K562 (cell line): ENCODE results near the gene CARM1. TPM values are rescaled to one million over a fixed set of nuclear protein-coding genes. Genes with fewer than 3 reads are reported as not detected.

Source experiments
- ATAC-seq: fragments of 200-7000 bp; cut with Tn5 transposase; 3 replicates; pipeline ENCODE4 v1.9.1; 2020; ENCODE audit warnings: moderate library complexity
- BruUV-seq: library from RNA; stranded (reverse); fragments of 400-500 nt; replicated peaks from 2 replicates; lab custom pipeline; 2021; lab: Mats Ljungman, UMichigan
- CTCF ChIA-PET: fragments of 300-600 bp; formaldehyde crosslinking; extraction: SDS; loops from one replicate; lab custom pipeline; 2021; ENCODE audit warnings: low intra/inter-chr PET ratio; lab: Yijun Ruan, JAX
- POLR2A ChIA-PET: fragments of 300-600, 350-650 bp; sonication (Branson Sonifier 250); formaldehyde crosslinking; extraction: SDS; loops from one replicate; lab custom pipeline; 2021; ENCODE audit warnings: antibody characterized with exemption, inconsistent platforms; lab: Yijun Ruan, JAX
- DNase-seq, 4 experiments: peaks; one replicate each; pipeline versions ENCODE4 v3.0.0 to v3.0.0-alpha.2; 2011 to 2018; ENCODE audit warnings: low spot score in 3 of 4, mixed read lengths in 3 of 4; ENCODE audit errors: extremely low read depth in 1 of 4
- FAIRE-seq: peaks from 2 replicates; lab custom pipeline; 2011; peaks lifted over from hg19 to GRCh38; lab: Jason Lieb, UNC
- H2AFZ ChIP-seq: 2 replicates; pipeline ENCODE4 v1.6.0; 2011; ENCODE audit warnings: low read depth, low read length, control low read depth, inconsistent platforms
- H3K27ac ChIP-seq: fragments of 200-600 bp; 3 replicates; pipeline ENCODE4 v1.8.0; 2011; ENCODE audit warnings: low read depth, mild to moderate bottlenecking, control low read depth, inconsistent platforms, low read length, moderate library complexity, mixed read lengths; ENCODE audit errors: extremely low read depth
- H3K27me3 ChIP-seq, 2 experiments: fragments of 300-600 bp in 1 of 2; 2 replicates in 1 of 2; 3 replicates in 1 of 2; pipeline versions ENCODE4 v1.6.0 to v1.8.0; 2011; ENCODE audit warnings: inconsistent platforms in 2 of 2, low read length in 2 of 2, mild to moderate bottlenecking in 1 of 2, mixed read lengths in 1 of 2, moderate library complexity in 1 of 2; ENCODE audit not compliant: control insufficient read depth in 2 of 2, insufficient read depth in 2 of 2
- H3K36me3 ChIP-seq: fragments of 300-600 bp; 3 replicates; pipeline ENCODE4 v1.8.0; 2011; ENCODE audit warnings: mild to moderate bottlenecking, low read length, inconsistent platforms; ENCODE audit not compliant: control insufficient read depth, insufficient read depth
- H3K4me1 ChIP-seq, 2 experiments: fragments of 200-600 bp in 1 of 2; replicated peaks in 1 of 2; 2 replicates in 1 of 2; 3 replicates in 1 of 2; pipeline versions ENCODE4 v1.5.1 to v1.8.0; 2011; ENCODE audit warnings: inconsistent platforms in 2 of 2, low read length in 2 of 2, mild to moderate bottlenecking in 1 of 2, mixed read lengths in 1 of 2, moderate library complexity in 1 of 2; ENCODE audit not compliant: control insufficient read depth in 2 of 2, insufficient read depth in 2 of 2
- H3K4me2 ChIP-seq: 2 replicates; pipeline ENCODE4 v1.6.1; 2011; ENCODE audit warnings: low read length, control low read depth, inconsistent platforms, mixed read lengths; ENCODE audit not compliant: insufficient read depth
- H3K4me3 ChIP-seq: fragments of 200-600 bp; sonication (generic), shearing (Covaris generic); 2 replicates; pipeline ENCODE4 v1.5.1; 2016; ENCODE audit warnings: control low read depth, inconsistent platforms
- H3K79me2 ChIP-seq: fragments of 200-600 bp; 3 replicates; pipeline ENCODE4 v1.8.0; 2011; ENCODE audit warnings: low read length, inconsistent platforms; ENCODE audit not compliant: control insufficient read depth, insufficient read depth
- H3K9ac ChIP-seq, 2 experiments: 2 replicates each; pipeline versions ENCODE4 v1.6.0 to v1.6.1; 2011; ENCODE audit warnings: low read depth in 2 of 2, low read length in 2 of 2, control low read depth in 1 of 2, inconsistent platforms in 1 of 2, mild to moderate bottlenecking in 1 of 2, mixed read lengths in 1 of 2; ENCODE audit not compliant: insufficient read depth in 1 of 2
- H3K9me1 ChIP-seq: one replicate; pipeline ENCODE4 v1.6.0; 2011; ENCODE audit warnings: inconsistent platforms, mild to moderate bottlenecking, low read length, moderate library complexity; ENCODE audit not compliant: control insufficient read depth, insufficient read depth
- H3K9me3 ChIP-seq: replicated peaks from 2 replicates; pipeline ENCODE4 v1.5.1; 2011; ENCODE audit warnings: low read depth, low read length, inconsistent platforms; ENCODE audit not compliant: control insufficient read depth, insufficient read depth
- H4K20me1 ChIP-seq: replicated peaks from 2 replicates; pipeline ENCODE4 v1.6.1; 2011; ENCODE audit warnings: low read length, inconsistent platforms, mixed read lengths; ENCODE audit not compliant: control insufficient read depth, insufficient read depth
- CEBPB ChIP-seq: fragments of 450-650 bp; IDR thresholded peaks from 2 replicates; pipeline ENCODE4 v1.6.1; 2016; ENCODE audit warnings: missing genetic modification characterization, missing compliant biosample characterization
- COPS2 ChIP-seq: fragments of 450-650 bp; conservative IDR thresholded peaks from 2 replicates; pipeline ENCODE4 v1.6.1; 2016; ENCODE audit warnings: mild to moderate bottlenecking, moderate library complexity
- RAD21 ChIP-seq, 2 experiments: fragments of 250-450 bp in 1 of 2; fragments of 450-650 bp in 1 of 2; sonication (Bioruptor Pico) in 1 of 2; formaldehyde crosslinking in 1 of 2; IDR thresholded peaks in 1 of 2; conservative IDR thresholded peaks in 1 of 2; 2 replicates each; pipeline versions ENCODE4 v1.4.0 to v1.8.0; 2020 to 2022; ENCODE audit warnings: mild to moderate bottlenecking in 2 of 2, moderate library complexity in 1 of 2
- SMC3 ChIP-seq: conservative IDR thresholded peaks from 2 replicates; pipeline ENCODE4 v1.6.1; 2011; ENCODE audit warnings: low read depth, low read length, improper control_type of control experiment; ENCODE audit not compliant: insufficient read depth
- SP1 ChIP-seq: sonication (generic); formaldehyde crosslinking; IDR thresholded peaks from 2 replicates; pipeline ENCODE4 v1.8.1; 2022; ENCODE audit warnings: mild to moderate bottlenecking, missing genetic modification reagents
- SRSF1 ChIP-seq: fragments of 200-400 bp; formaldehyde crosslinking; IDR thresholded peaks from 2 replicates; pipeline ENCODE4 v1.6.1; 2017; ENCODE audit warnings: mild to moderate bottlenecking, low read depth, low read length, moderate library complexity
- ZBTB7A ChIP-seq: IDR thresholded peaks from 2 replicates; pipeline ENCODE4 v1.6.1; 2011; ENCODE audit warnings: low read depth, mild to moderate bottlenecking, low read length, moderate library complexity, borderline replicate concordance; ENCODE audit not compliant: control insufficient read depth
- ZNF174 ChIP-seq: fragments of 250-450 bp; sonication (Bioruptor Pico); IDR thresholded peaks from 2 replicates; pipeline ENCODE4 v1.4.0; 2020; ENCODE audit warnings: mild to moderate bottlenecking
- ZNF354B ChIP-seq: fragments of 250-450 bp; sonication (Bioruptor Pico); IDR thresholded peaks from 2 replicates; pipeline ENCODE4 v1.4.0; 2020
- WGBS: fragments of 100-300 bp; shearing (Covaris generic); methylation state at CpG from one replicate; pipeline ENCODE4 v1.1.6; 2016; ENCODE audit warnings: low coverage, mixed read lengths; ENCODE audit not compliant: insufficient coverage; ENCODE audit errors: missing lambda C conversion rate; 5-methylcytosine and 5-hydroxymethylcytosine counted together
- in situ Hi-C: fragments of 300-500 bp; cut with MboI; formaldehyde crosslinking; loops from 4 replicates; pipeline ENCODE4 v1.15.0; 2018; ENCODE audit warnings: inconsistent platforms, mixed read lengths
- intact Hi-C: fragments of 100-400 bp; cut with micrococcal nuclease; formaldehyde crosslinking; loops from 2 replicates; pipeline ENCODE4 v1.14.2; 2022
- polyA plus RNA-seq, 8 experiments: library from polyadenylated mRNA; depleted of rRNA in 4 of 8; stranded (reverse) in 5 of 8; unstranded in 3 of 8; fragments of >200 nt; fragmentation: Nextera tagmentation in 2 of 8; fragmentation: Illumina TruSeq in 1 of 8; extraction: Ambion mirVana in 2 of 8; extraction: Trizol in 1 of 8; gene quantifications; 2 replicates each; pipeline versions ENCODE4 v1.2.1 to v1.2.3, GENCODE V29; 2011 to 2014; ENCODE audit warnings: inconsistent platforms in 1 of 8, missing spikeins in 1 of 8
- total RNA-seq, 7 experiments: library from RNA; depleted of rRNA in 6 of 7; stranded (reverse); fragments of >200 nt in 6 of 7; fragmentation: Illumina TruSeq in 2 of 7; extraction: Trizol in 2 of 7; gene quantifications; 2 replicates each; pipeline versions ENCODE4 v1.2.1 to v1.2.3, GENCODE V29; 2011 to 2021; ENCODE audit warnings: low replicate concordance in 1 of 7
- TF ChIP-seq, protein P1 (sequence below): fragments of 450-650 bp; IDR thresholded peaks from 2 replicates; pipeline ENCODE4 v1.6.1; 2016
- TF ChIP-seq, protein P2 (sequence below), 3 experiments: IDR thresholded peaks in 2 of 3; conservative IDR thresholded peaks in 1 of 3; 2 replicates each; pipeline ENCODE4 v1.5.1; 2011 to 2012; ENCODE audit warnings: low read length in 3 of 3, mild to moderate bottlenecking in 3 of 3, control low read depth in 2 of 3, improper control_type of control experiment in 1 of 3, inconsistent platforms in 1 of 3, low read depth in 1 of 3, mixed read lengths in 1 of 3, moderate library complexity in 1 of 3; ENCODE audit not compliant: insufficient read depth in 2 of 3
- TF ChIP-seq, protein P3 (sequence below): fragments of 250-450 bp; sonication (Bioruptor Pico); IDR thresholded peaks from 2 replicates; pipeline ENCODE4 v1.5.0; 2020; ENCODE audit warnings: mild to moderate bottlenecking, borderline replicate concordance
- TF ChIP-seq, protein P4 (sequence below): sonication (generic); formaldehyde crosslinking; IDR thresholded peaks from 2 replicates; pipeline ENCODE4 v1.8.0; 2022; ENCODE audit warnings: mild to moderate bottlenecking, missing genetic modification reagents

CARM1 gene
- total and polyA plus RNA-seq, 9 of the 15 experiments (the other 6 are each of a cell fraction or from before 2014, with no cell fraction given): 0.36 to 86.0 (median 29.7) TPM

DNA sequence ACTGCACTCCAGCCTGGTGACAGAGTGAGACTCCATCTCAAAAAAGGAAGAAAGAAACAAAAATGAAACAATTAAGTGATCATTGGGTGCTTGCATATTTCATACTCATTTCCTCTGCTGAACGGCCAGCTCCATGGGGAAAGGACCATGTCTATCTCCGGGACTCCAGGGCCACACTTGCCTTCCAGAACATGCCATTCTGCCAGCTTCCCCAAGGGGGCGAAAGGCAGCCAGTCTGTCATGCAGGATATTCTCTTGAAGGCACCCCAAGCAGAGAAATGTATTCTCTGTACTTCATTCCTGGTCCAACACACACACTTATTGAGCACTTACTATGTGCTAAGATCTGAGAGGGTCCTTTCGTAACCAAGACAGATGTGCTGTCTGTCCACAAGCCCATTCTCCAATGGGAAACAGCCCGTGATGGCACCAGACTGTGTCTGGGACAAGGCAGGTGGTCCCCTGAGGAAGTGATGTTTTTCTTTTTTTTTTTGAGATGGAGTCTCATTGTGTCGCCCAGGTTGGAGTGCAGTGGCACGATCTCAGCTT is 10.2 kb upstream of the CARM1 start:
- in situ Hi-C loops: no loop called here
- no peak overlapping the region for H2AFZ ChIP-seq
- no peak overlapping the region for H3K4me3 ChIP-seq
- H3K9me3 ChIP-seq: no peaks in the 10 kb centered on the region
- intact Hi-C loops: no loop called here
- no peaks in the 10 kb centered on the region for H3K9me1 ChIP-seq
- WGBS: 52% methylated on average over 6 of the region's 7 CpGs
- BruUV-seq: no TSS peak
- H3K4me2 ChIP-seq: no peak overlapping the region
- TF ChIP-seq CEBPB (tag): peak; percentile 34; the same call in 1 of the 2 replicates
- TF ChIP-seq, protein P1, sequence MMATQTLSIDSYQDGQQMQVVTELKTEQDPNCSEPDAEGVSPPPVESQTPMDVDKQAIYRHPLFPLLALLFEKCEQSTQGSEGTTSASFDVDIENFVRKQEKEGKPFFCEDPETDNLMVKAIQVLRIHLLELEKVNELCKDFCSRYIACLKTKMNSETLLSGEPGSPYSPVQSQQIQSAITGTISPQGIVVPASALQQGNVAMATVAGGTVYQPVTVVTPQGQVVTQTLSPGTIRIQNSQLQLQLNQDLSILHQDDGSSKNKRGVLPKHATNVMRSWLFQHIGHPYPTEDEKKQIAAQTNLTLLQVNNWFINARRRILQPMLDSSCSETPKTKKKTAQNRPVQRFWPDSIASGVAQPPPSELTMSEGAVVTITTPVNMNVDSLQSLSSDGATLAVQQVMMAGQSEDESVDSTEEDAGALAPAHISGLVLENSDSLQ: 0 out of 2 replicates have a peak, but pooled peaks have one; percentile 24
- TF ChIP-seq SMC3: 0 out of 2 replicates have a peak, but pooled peaks have one; percentile 4
- TF ChIP-seq, protein P2, sequence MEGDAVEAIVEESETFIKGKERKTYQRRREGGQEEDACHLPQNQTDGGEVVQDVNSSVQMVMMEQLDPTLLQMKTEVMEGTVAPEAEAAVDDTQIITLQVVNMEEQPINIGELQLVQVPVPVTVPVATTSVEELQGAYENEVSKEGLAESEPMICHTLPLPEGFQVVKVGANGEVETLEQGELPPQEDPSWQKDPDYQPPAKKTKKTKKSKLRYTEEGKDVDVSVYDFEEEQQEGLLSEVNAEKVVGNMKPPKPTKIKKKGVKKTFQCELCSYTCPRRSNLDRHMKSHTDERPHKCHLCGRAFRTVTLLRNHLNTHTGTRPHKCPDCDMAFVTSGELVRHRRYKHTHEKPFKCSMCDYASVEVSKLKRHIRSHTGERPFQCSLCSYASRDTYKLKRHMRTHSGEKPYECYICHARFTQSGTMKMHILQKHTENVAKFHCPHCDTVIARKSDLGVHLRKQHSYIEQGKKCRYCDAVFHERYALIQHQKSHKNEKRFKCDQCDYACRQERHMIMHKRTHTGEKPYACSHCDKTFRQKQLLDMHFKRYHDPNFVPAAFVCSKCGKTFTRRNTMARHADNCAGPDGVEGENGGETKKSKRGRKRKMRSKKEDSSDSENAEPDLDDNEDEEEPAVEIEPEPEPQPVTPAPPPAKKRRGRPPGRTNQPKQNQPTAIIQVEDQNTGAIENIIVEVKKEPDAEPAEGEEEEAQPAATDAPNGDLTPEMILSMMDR (IDR thresholded peaks at IDR 0.05 in 2 of 3, conservative IDR thresholded peaks at IDR 0.05 in 1 of 3; ENCODE audit: insufficient read depth in 2 of 3, low read depth in 1 of 3, low read length in 3 of 3): peak; percentile 62 to 68 (median 62)
- TF ChIP-seq ZNF174 (CRISPR knock-in tag): no peak
- no peak for TF ChIP-seq COPS2
- TF ChIP-seq, protein P3, sequence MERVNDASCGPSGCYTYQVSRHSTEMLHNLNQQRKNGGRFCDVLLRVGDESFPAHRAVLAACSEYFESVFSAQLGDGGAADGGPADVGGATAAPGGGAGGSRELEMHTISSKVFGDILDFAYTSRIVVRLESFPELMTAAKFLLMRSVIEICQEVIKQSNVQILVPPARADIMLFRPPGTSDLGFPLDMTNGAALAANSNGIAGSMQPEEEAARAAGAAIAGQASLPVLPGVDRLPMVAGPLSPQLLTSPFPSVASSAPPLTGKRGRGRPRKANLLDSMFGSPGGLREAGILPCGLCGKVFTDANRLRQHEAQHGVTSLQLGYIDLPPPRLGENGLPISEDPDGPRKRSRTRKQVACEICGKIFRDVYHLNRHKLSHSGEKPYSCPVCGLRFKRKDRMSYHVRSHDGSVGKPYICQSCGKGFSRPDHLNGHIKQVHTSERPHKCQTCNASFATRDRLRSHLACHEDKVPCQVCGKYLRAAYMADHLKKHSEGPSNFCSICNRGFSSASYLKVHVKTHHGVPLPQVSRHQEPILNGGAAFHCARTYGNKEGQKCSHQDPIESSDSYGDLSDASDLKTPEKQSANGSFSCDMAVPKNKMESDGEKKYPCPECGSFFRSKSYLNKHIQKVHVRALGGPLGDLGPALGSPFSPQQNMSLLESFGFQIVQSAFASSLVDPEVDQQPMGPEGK (CRISPR knock-in tag): no peak
- TF ChIP-seq SP1: 0 out of 2 replicates have a peak, but pooled peaks have one; percentile 20
- no peak for TF ChIP-seq ZNF354B
- TF ChIP-seq SRSF1: no peak
- TF ChIP-seq RAD21 (CRISPR knock-in tag; conservative IDR thresholded peaks at IDR 0.05 in 1 of 2, IDR thresholded peaks at IDR 0.05 in 1 of 2): 0 out of 4 replicates have a peak, but pooled peaks of 1 of the 2 experiments have one; percentile 2
- TF ChIP-seq, protein P4, sequence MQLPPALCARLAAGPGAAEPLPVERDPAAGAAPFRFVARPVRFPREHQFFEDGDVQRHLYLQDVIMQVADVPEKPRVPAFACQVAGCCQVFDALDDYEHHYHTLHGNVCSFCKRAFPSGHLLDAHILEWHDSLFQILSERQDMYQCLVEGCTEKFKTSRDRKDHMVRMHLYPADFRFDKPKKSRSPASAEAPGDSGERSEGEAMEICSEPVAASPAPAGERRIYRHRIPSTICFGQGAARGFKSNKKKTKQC: no peak
- TF ChIP-seq ZBTB7A: no peak
- H3K4me1 ChIP-seq: peaks cover 24 to 27% of the 10 kb centered on the region in 2 experiments; a peak in 4 of 5 replicates
- ChIA-PET POLR2A (interaction anchor here (0.6 to 0.8 kb wide), 2 partner anchors 14 to 681 kb away, joined by 3 to 4 read pairs; no protein-coding TSS in a partner anchor), CTCF (no interaction called here)
- no peaks in the 10 kb centered on the region for H4K20me1 ChIP-seq
- H3K27ac ChIP-seq: no peak overlapping the region
- no peak overlapping the region for H3K9ac ChIP-seq
- H3K79me2 ChIP-seq: no peaks in the 10 kb centered on the region
- peak; percentile 65 for ATAC-seq
- no peaks in the 10 kb centered on the region for H3K36me3 ChIP-seq
- peak; percentile 29 to 66 (median 38) for DNase-seq
- no peaks in the 10 kb centered on the region for H3K27me3 ChIP-seq
- peak; percentile 75 for FAIRE-seq
